CD4-positive, alpha-beta T cell treated with Interferon alpha-2 for 1 hour (primary cell): ENCODE data around the gene IFNA1.
"Not testable (repeated sequence)": the region's sequence is repeated elsewhere in the genome, so short reads cannot be mapped to it uniquely, and the experiment has no call there.

Source experiments
- DNase-seq, 2 donors: peaks; one replicate each; pipeline ENCODE4 v3.0.0-alpha.2; 2020 to 2022

Gene IFNA1

DNA sequence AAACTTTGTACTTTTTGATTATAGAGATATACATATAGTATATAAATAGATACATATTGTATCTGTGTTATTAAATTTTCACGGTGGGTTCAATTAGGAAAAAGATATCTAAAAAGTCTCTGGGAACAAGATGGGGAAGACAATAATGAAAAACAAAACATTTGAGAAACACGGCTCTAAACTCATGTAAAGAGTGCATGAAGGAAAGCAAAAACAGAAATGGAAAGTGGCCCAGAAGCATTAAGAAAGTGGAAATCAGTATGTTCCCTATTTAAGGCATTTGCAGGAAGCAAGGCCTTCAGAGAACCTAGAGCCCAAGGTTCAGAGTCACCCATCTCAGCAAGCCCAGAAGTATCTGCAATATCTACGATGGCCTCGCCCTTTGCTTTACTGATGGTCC is at the start of gene IFNA1:
TSS of gene IFNA1 (plus strand) at position 301 of the 400 bp plus-strand sequence. CDS start at position 370, 69 bp downstream.
- no peak for DNase-seq

GRCh38 chr9:21392270-21392669 is 48.0 kb upstream of the IFNA1 start:
- peak in 1 of 2 donors; percentile 18 for DNase-seq

DNA sequence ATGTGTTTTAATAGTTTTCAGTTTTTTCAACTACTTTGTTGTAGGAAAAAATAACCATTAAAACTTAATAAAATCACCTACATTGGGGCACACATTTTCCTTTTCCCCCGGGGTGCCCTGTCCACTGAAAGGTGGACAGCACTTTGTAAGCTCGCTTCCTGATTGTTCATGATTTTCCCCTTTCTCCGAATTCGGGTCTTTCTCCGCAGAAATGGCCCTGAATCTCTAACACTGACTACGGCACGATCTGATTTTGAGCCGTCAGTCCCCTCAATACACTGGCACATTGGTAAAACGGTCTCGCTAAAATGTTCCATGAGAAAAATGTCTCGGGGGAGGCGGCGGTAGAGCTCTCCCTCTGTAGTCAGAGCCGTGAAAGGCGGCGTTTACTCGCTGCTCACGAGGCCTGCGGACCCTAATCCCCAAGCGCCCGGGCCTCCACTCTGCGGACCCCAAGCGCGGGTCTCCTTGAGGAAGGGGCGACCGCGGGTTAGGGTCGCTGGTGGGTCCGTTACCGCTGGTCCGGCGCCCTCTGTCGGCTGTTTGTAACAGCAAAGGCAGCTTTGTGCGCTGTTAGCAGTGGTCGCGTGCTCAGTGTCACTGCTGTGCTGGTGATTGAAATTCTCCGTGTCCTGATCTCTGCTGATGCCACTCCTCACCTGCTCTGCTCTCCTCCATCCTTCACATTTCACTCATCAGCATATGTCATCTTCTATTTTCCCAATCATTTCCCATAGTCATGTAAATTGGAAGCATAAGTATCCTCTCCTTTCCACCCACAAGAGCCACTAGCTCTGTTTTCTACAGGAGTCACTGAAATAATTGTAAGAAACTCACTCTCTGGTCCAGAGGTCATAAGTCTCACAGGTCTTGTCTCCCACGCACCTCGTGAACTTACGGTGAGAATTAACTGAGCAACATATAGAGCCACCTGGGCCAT is 44.2 kb upstream of the IFNA1 start:
- peak; percentile 39 to 60 for DNase-seq

- DNase-seq, result no peak
Measured at GRCh38 chr9:21398955-21399489, 41.2 kb upstream of the IFNA1 start.

DNA sequence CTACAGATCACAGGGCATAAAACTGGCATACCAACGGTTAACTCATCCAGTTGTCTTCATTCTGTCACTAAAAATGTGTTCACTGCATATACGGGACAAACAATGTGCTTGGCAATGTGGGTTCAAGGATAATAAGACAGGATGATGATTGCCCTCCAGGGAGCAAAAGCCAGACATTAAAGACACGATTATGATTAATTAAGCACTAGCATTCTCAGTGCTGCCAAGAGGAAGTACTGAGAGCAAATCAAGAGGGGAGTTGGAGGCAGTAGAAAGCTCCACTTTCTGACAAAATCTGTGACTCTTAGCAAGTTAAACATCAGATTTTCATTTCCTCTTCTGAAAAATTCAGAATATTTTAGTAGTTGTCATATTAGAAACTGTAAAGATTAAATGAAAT is 40.3 kb upstream of the IFNA1 start:
- DNase-seq, result no peak

- no peak for DNase-seq
Measured at GRCh38 chr9:21402386-21403251, 37.6 kb upstream of the IFNA1 start.

DNA sequence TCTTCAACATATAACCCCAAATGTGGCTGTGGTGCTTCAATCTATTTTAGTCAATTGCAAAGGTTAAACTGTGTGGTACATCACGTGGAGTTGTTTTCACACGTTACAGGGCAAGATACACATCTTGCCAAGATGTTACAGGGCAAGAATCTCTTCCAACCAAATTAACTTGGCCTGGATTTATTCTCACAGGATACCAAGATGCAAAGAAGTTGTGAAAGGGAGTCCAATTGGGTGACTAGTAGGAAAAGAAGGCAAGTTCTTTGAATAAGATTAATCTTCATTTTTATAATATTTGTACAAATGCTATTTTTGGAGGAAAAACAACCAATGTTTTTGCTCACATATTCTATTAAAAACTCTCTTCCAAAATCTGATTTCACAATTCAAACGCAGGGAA is 36.1 kb upstream of the IFNA1 start:
- no peak for DNase-seq

DNA sequence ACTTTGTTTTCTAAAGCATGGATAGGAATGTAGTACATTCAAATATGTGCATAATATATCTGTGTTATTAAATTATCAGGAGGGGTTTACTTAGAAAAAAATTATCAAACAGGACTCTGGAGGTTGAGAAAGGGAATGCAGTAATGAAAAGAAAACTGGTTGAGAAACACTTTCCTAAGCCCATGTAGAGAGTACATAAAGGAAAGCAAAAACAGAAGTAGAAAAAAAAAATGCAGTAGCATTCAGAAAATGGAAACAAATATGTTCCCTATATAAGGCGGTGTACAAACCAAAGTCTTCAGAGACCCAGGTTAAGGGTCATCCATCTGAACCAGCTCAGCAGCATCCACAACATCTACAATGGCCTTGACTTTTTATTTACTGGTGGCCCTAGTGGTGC is 31.4 kb upstream of the IFNA1 start, which contains the start of gene IFNA8:
TSS of gene IFNA8 (plus strand) at position 301 of the 400 bp plus-strand sequence. CDS start at position 361, 60 bp downstream.
- DNase-seq, result no peak

DNA sequence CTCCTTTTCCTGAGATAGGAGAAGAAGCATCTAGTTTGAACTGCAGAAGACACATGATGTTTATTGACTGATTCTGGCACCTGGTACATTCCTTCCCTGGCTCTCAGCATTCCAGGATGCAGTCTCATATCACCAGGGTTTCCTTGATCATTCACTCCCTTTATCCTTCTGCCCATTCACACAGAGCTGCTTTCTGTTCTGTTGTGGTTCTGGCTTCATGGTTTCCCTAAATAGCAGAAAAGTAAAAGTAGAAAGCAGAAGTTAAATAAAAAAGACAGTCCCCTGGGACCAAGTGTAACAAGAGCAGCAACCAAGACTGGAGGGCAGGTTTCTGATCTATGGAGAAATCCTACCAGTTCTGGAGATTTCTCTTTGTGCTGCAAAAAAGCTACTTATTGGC is 28.1 kb upstream of the IFNA1 start:
- no peak for DNase-seq

DNA sequence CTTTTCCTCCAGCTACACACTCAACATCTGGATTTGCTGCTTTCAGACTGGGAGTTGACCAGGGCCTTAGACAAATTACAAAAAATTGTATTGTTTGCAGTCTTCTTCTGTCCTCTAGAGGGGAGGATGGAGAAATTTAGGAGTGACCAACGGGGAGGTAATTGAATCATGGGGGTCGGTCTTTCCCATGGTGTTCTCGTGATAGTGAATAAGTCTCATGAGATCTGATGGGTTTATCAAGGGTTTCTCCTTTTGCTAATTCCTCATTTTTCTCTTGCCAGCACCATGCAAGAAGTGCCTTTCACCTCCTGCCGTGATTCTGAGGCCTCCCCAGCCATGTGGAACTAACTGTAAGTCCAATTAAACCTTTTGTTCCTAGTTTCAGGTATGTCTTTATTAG is 27.1 kb upstream of the IFNA1 start:
- DNase-seq, result no peak

- no peak for DNase-seq
Measured at GRCh38 chr9:21413624-21414023, 26.6 kb upstream of the IFNA1 start.

GRCh38 chr9:21414220-21414940 is 25.9 kb upstream of the IFNA1 start:
- no peak for DNase-seq

DNA sequence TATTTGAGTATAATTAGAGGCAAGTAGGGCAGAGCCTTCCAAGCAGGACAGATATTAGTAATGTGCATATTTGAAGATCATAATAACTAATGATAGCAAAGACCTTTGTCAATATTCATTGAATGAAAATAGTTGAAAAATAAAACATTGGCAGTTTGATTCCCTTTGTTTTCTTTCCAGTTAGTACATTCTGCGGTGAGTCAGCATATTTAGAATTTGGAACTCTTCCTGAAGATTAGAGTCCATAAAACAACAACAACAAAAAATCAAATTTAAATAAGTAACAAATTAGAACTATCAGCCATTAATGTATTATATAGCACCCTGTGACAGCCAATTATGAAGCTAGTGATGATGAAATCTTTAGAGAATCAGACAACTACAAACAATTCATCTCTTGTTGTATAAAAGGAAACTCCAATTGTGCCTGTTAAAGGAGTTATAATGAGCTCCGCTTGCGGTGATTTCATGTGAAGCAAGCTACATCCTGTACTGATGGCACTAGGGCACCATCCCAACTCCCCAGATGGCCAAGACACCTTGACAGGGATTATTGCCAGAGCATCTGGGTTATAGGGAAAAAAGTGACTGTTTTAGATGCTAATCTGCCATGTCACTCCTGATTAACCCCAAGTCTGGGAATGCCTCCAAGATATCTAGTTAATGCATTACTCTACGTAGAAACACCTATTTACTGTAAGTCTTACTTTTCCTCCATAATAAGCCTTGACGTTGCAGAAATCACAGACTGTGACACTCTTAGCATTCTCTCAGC is 24.6 kb upstream of the IFNA1 start:
- no peak for DNase-seq

- DNase-seq, result no peak
Measured at GRCh38 chr9:21428235-21428634, 12.0 kb upstream of the IFNA1 start.

- DNase-seq, result no peak
Measured at GRCh38 chr9:21429191-21429590, 11.0 kb upstream of the IFNA1 start.

- DNase-seq, result no peak
Measured at GRCh38 chr9:21432672-21433425, 7.4 kb upstream of the IFNA1 start.

DNA sequence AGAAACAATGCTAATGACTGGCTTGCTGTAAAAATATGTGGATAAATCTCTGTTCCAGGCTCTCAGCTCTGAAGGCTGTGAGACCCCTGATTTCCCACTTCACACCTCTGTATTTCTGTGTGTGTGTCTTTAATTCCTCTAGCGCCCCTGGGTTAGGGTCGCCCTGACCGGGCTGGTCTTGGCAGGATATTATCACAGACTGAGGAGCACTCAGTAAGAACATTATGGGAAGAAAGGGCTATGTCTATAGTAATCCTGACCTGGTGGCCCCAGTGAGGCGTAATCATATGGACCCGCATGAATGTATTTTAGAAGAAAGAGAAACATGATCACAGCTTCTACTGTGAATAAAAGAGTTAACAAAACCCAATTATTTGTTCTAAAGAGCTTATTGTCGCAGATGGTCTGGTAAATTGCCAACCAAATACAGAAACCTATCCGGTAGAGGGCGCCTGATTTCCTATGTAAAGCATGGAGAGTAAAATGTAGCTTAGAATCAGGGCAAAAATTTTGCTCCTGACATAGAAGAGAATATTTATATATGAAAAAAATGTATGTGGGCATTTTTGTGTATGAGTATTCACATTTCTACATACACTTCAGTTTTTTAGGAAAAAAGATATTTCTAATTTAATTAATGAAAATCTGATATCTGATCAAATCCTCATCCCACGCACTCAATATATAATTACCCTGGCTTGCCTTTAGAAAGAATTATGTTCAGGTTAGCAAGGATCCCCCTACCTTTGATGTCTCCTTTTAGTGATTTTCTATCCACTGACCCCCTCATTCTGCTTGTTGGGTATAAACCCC is 5.8 kb upstream of the IFNA1 start:
- DNase-seq, result peak; percentile 30 to 64

GRCh38 chr9:21435015-21435383 is 5.2 kb upstream of the IFNA1 start:
- not testable (repeated sequence) for DNase-seq

GRCh38 chr9:21443849-21444625 is 3.8 kb downstream of the IFNA1 start:
- DNase-seq, result peak; percentile 49 to 72
